Right lobe of liver (tissue), 6 donors: ENCODE measurements around the gene TRIM43B. TPM values are rescaled to one million over a fixed set of nuclear protein-coding genes. Genes with fewer than 3 reads are reported as not detected.
"Not testable (repeated sequence)": the region's sequence is repeated elsewhere in the genome, so short reads cannot be mapped to it uniquely, and the experiment has no call there.

Experiments used
- ATAC-seq, 4 donors: fragments of 200-7000 bp; cut with Tn5 transposase; one replicate each; pipeline ENCODE4 v1.9.1; 2020; ENCODE audit warnings: mild to moderate bottlenecking in 4 of 4, moderate library complexity in 4 of 4
- DNase-seq, 3 donors: peaks; one replicate each; pipeline ENCODE4 v3.0.0-alpha.2; 2020
- H3K27ac ChIP-seq, 3 donors: fragments of 200-600 bp; one replicate each; pipeline ENCODE4 v1.8.0; 2022
- H3K27me3 ChIP-seq, 2 donors: fragments of 200-600 bp; one replicate each; pipeline ENCODE4 v1.8.0; 2022
- H3K36me3 ChIP-seq, 4 donors: fragments of 200-600 bp; sonication (generic) in 1 of 4; one replicate each; pipeline versions ENCODE4 v1.5.1 to v1.8.0; 2017 to 2022; ENCODE audit warnings: control low read depth in 1 of 4
- H3K4me1 ChIP-seq, 4 donors: fragments of 200-600 bp; sonication (generic) in 1 of 4; one replicate each; pipeline versions ENCODE4 v1.5.1 to v1.8.0; 2017 to 2022; ENCODE audit warnings: control low read depth in 1 of 4
- H3K4me3 ChIP-seq, 3 donors: fragments of 200-600 bp; one replicate each; pipeline ENCODE4 v1.8.0; 2022
- H3K9me3 ChIP-seq, 4 donors: fragments of 200-600 bp; sonication (generic) in 1 of 4; one replicate each; pipeline versions ENCODE4 v1.5.1 to v1.8.0; 2017 to 2022; ENCODE audit warnings: control low read depth in 1 of 4
- WGBS: methylation state at CpG from one replicate; pipeline ENCODE4 v1.1.6; 2018; ENCODE audit warnings: low coverage, low lambda C conversion rate; ENCODE audit not compliant: insufficient coverage; ENCODE audit errors: missing lambda C conversion rate; 5-methylcytosine and 5-hydroxymethylcytosine counted together
- intact Hi-C, 2 donors: fragments of 100-400 bp; cut with DNase I; formaldehyde crosslinking; loops; one replicate each; pipeline versions ENCODE4 v1.11.2 to v1.14.1; 2022
- small RNA-seq, 2 experiments: library from RNA; depleted of rRNA; stranded (forward); fragments of <200 nt; gene quantifications; one replicate each; pipeline ENCODE3, GENCODE V24; 2016
- total RNA-seq, 6 experiments: library from RNA; depleted of rRNA in 2 of 6; stranded (reverse); fragments of >200 nt in 2 of 6; fragmentation: NEBNext Ultra II Directional in 3 of 6; extraction: Animal tissue kit (Norgen Biotek cat#: 25700) in 3 of 6; gene quantifications; one replicate each; pipeline versions ENCODE4 v1.1.0 to v1.2.4, GENCODE V29; 2016 to 2023
- donor health status: DM: no; HTN: yes; CAD: no.
- donor health status: DM: no; HTN: no; CAD: no.
- donor health status: DM: no; HTN: no; CAD: no.
- donor health status: DM: no; HTN: yes; CAD: no.
- donor health status: DM: no; HTN: yes; CAD: no.

Gene TRIM43B
- total RNA-seq, 6 experiments from 2014 or later = not detected

DNA sequence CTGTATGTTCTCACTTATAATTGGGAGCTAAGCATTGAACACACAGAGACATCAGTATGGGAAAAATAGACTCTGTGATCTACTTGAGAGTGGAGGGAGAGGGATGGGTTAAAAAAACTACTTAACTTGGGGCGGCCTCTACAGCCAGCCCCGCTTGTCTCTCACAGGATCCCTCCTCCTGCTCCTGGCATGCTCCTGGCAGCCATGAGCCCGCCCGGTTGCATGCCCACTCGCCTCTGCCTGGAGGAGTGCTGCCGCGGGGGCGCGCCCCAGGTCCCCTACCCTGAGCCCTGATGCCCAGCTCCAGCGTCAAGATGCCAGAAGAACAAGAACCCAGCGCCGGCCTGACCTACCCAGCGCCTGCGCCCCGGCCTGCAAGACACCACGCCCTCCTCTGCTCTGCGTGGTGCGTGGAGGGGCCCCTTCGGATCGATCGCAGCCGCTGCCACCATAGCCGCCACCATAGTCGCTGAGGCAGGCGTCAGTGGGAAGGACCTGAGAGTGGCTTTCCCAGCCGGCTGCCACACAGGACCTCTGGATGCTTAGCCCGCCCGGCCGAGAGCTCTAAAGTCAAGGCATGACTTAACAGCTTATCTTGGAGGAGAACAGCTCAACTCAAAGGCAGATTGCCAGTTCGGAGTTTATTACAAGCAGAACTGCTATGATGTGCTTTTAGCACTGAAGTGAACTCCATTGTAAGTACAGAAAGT, 49.2 kb downstream of the TRIM43B start:
- DNase-seq, H3K4me3 ChIP-seq, intact Hi-C loops, H3K36me3 ChIP-seq, H3K9me3 ChIP-seq, H3K27me3 ChIP-seq, H3K4me1 ChIP-seq, H3K27ac ChIP-seq, ATAC-seq: not testable (repeated sequence)
- WGBS = no CpG with 5 or more reads among the region's 30 CpGs

DNA sequence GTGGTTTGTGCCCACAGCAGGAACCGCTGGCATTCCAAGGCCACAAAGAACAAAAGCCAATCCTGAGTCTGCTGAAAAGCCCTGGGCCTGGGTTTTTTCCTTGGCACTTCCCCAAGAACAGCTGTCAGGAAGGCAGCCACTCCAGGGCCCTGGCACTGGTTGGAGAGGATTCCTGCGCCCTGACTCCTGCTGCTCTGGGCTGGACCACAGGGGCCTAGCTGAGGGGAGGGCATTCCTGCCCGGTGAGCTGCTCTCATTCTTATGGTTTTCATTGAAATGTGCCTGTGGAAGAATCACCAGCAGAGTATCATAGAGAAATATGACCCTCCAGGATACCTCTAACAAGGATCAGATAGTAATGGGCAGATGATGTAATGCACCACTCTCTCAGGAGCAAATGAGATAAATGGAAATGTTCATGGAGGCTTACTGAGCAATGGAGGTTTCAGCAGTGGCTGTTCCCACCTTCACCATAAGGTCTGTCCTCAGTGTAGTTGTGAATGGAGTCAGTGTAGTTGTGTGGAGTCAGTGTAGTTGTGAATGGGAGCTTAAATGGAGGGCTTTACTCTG, 50.0 kb downstream of the TRIM43B start:
- H3K9me3 ChIP-seq, H3K4me1 ChIP-seq, H3K27ac ChIP-seq, intact Hi-C loops, H3K36me3 ChIP-seq, H3K4me3 ChIP-seq, H3K27me3 ChIP-seq: not testable (repeated sequence)
- DNase-seq = peak in 1 of 3 donors; percentile 36
- ATAC-seq = peak; percentile 3 to 24 (median 14)
- no CpG with 5 or more reads among the region's 3 CpGs for WGBS

DNA sequence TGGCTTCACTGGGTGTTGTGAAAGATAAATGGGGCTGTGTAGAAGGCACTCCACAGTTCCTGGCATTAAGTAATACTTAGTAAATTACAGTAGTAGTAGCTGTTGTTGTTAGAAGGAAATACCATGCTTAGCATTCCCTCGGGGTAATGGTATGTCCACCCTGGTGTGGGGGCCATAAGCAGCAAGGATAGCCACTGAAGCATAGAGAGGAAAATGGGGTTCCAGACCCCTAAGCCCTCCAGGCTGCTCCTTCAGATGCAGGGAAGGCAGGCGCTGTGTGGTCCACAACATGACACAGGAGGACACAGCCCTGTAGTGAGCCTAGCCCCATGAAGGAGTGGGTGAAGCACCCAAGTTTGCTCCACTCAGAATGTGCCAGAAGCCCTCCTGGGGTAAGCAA, 50.6 kb downstream of the TRIM43B start:
- H3K4me3 ChIP-seq, H3K9me3 ChIP-seq, H3K27ac ChIP-seq, H3K36me3 ChIP-seq, H3K27me3 ChIP-seq, DNase-seq, ATAC-seq, intact Hi-C loops, H3K4me1 ChIP-seq: not testable (repeated sequence)
- no CpG with 5 or more reads among the region's 2 CpGs for WGBS

DNA sequence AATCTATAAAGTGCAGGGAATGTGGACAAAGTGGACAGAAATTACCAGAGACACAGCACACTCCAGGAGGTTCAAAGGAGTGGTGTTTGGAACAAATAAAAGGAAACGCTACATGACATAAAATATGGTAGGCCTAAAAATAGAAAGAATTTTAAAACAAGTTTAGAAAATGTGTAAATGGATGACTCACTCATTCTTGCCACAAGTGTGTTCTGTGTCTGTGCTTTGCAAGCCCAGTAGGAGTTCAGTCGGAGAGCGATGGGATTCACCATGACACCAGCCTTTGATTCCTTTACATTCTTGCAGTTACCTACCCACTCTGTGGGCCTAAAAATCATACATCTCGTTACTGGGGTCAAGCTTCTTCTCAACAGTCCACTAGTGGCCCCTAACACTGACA, 51.2 kb downstream of the TRIM43B start:
- H3K27ac ChIP-seq, intact Hi-C loops, H3K4me1 ChIP-seq, DNase-seq, ATAC-seq, H3K4me3 ChIP-seq, H3K36me3 ChIP-seq, H3K27me3 ChIP-seq, H3K9me3 ChIP-seq: not testable (repeated sequence)
- 60% methylated on average over 1 of the region's 4 CpGs for WGBS

DNA sequence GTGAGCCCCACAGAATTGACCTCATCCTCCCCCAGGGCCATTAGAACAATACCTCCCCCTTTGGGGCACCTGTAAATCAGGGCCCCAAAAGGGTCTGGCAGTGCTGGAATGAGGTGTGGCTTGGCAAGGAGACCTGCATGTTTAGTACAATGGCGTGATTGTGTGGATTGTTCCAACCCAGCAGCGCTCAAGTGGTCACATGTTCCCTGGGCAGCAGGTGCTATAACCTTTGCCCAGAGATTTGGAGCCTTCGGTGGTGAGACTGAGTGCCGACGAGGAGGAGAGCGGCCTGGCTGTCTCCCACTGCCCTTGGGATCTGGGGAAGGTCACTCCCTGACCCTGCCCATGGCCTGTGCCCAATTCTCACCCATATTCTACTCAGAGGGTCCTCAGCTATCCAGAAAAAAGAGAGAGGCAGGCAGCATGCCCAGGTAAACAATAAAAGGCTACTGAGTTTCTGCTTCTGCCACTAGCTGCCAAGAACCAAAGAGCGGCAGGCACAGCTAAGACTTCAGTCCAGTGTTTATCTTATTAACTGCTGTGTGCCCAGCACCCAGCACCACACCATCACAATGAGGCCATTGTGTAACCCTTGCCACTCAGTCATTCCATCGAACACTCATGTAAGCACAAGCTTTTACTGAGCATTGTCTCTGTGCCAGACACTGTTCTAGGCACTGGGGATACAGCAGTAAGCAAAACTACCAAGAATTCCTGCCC, 54.6 kb downstream of the TRIM43B start:
- H3K27me3 ChIP-seq, intact Hi-C loops, H3K36me3 ChIP-seq, H3K4me3 ChIP-seq, H3K9me3 ChIP-seq, DNase-seq, H3K27ac ChIP-seq, H3K4me1 ChIP-seq: not testable (repeated sequence)
- WGBS = no CpG with 5 or more reads among the region's 8 CpGs
- peak; percentile 86 to 90 (median 88) for ATAC-seq

DNA sequence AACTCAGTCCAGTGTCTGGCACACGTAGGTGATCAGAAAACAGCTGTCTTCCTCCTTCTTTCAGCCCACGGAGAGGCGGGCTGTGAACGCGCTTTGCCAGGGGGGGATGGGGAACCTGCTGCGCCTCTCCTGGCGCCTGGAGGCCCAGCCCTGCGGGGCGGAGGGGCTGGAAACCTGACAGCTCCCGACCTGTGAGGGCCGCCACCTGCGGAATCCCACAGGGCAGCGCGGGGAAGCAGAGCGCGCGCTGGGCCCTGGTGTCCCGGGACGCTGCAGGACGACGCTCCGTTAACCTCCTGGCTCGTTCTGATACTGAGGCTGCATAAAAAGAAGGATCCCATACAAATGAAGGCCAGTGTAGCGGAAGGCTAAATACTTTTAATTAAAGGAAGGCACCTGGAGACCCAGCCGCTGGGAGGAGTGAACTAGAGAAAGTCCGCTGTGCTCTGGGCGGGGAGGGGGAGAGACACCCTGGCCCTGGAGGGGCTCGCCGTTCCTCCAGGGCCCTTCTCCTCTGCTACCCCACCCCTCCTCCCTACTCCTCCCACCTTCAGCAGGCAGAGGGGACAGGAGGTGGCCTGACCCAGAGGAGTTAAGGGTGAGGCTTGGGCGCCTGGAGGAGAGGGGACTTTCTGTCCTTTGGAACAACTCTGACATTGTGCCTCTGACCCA, 57.2 kb downstream of the TRIM43B start:
- H3K27ac ChIP-seq, H3K4me1 ChIP-seq, H3K9me3 ChIP-seq, DNase-seq, intact Hi-C loops, H3K27me3 ChIP-seq, H3K4me3 ChIP-seq, ATAC-seq, H3K36me3 ChIP-seq: not testable (repeated sequence)
- no CpG with 5 or more reads among the region's 30 CpGs for WGBS

Small RNA genes lying within 50 kb of the gene (small RNA-seq; reads per million reads assigned to genes)
- 0 reads per million in 2 experiments for gene AC009237.11
- gene AC133104.2 = 0 reads per million in 2 experiments

Other genes starting within 250 kb of the TRIM43B start
- under 1 TPM; 0.06 to 0.64 (median 0.43) TPM for gene PROM2, start 210.3 kb downstream of the TRIM43B start, total RNA-seq
- gene KCNIP3, start 187.4 kb downstream of the TRIM43B start, total RNA-seq = 1 to 10 TPM in 4 of 6 experiments, under 1 TPM in 2; 0.46 to 3.3 (median 1.2) TPM
- 10 to 100 TPM; 62.2 to 80.1 (median 75.7) TPM for gene FAHD2A, start 82.0 kb downstream of the TRIM43B start, total RNA-seq
- gene TRIM43, start 107.2 kb upstream of the TRIM43B start, total RNA-seq = not detected